Stromal cell of bone marrow (primary cell): ENCODE measurements around the gene RASD1.
"Not testable (repeated sequence)": the region's sequence is repeated elsewhere in the genome, so short reads cannot be mapped to it uniquely, and the experiment has no call there.

Source experiments
- DNase-seq: peaks from one replicate; pipeline ENCODE4 v3.0.0-alpha.2; 2012; ENCODE audit warnings: low read depth

RASD1 gene

GRCh38 chr17:17469358-17469757, 26.8 kb downstream of the RASD1 start:
- no peak for DNase-seq

- DNase-seq = no peak
These were observed 27.8 kb downstream of the RASD1 start for GRCh38 chr17:17468217-17469010.

- DNase-seq = peak; percentile 21
These were observed 28.5 kb downstream of the RASD1 start for GRCh38 chr17:17467720-17468119.

GRCh38 chr17:17467016-17467415, 29.2 kb downstream of the RASD1 start:
- no peak for DNase-seq

GRCh38 chr17:17466511-17466910, 29.7 kb downstream of the RASD1 start:
- no peak for DNase-seq

GRCh38 chr17:17465878-17466277, 30.3 kb downstream of the RASD1 start:
- not testable (repeated sequence) for DNase-seq

GRCh38 chr17:17463821-17464220, 32.4 kb downstream of the RASD1 start:
- DNase-seq = no peak

GRCh38 chr17:17462048-17462824, 34.0 kb downstream of the RASD1 start:
- DNase-seq = no peak

GRCh38 chr17:17460038-17460437, 36.2 kb downstream of the RASD1 start:
- DNase-seq = no peak

GRCh38 chr17:17457680-17458079, 38.5 kb downstream of the RASD1 start:
- no peak for DNase-seq

- no peak for DNase-seq
These were observed 39.9 kb downstream of the RASD1 start for GRCh38 chr17:17456251-17456650.

- DNase-seq = no peak
These were observed 41.0 kb downstream of the RASD1 start for GRCh38 chr17:17455173-17455572.

- not testable (repeated sequence) for DNase-seq
These were observed 41.5 kb downstream of the RASD1 start for GRCh38 chr17:17454700-17455099.

- DNase-seq = no peak
These were observed 41.9 kb downstream of the RASD1 start for GRCh38 chr17:17454276-17454675.

- no peak for DNase-seq
These were observed 43.1 kb downstream of the RASD1 start for GRCh38 chr17:17453088-17453487.

- no peak for DNase-seq
These were observed 47.5 kb downstream of the RASD1 start for GRCh38 chr17:17448723-17449122.

GRCh38 chr17:17448076-17448475, 48.1 kb downstream of the RASD1 start:
- DNase-seq = no peak

- no peak for DNase-seq
These were observed 48.9 kb downstream of the RASD1 start for GRCh38 chr17:17447264-17447663.

GRCh38 chr17:17446666-17447155, 49.5 kb downstream of the RASD1 start:
- DNase-seq = no peak

GRCh38 chr17:17445925-17446665, 50.1 kb downstream of the RASD1 start:
- DNase-seq = peak; percentile 80

GRCh38 chr17:17445296-17445924, 50.8 kb downstream of the RASD1 start:
- DNase-seq = no peak
